IPS DF 4.7 (cell line): ENCODE results near the gene GCH1.
"Not testable (repeated sequence)": the region's sequence is repeated elsewhere in the genome, so short reads cannot be mapped to it uniquely, and the experiment has no call there.

ENCODE experiments used
- DNase-seq: peaks from one replicate; pipeline ENCODE4 v3.0.0-alpha.2; 2013; ENCODE audit warnings: low spot score; ENCODE audit errors: extremely low read depth

The GCH1 gene

GRCh38 chr14:54870154-54871090 is 32.2 kb downstream of the GCH1 start:
- not testable (repeated sequence) for DNase-seq

DNA sequence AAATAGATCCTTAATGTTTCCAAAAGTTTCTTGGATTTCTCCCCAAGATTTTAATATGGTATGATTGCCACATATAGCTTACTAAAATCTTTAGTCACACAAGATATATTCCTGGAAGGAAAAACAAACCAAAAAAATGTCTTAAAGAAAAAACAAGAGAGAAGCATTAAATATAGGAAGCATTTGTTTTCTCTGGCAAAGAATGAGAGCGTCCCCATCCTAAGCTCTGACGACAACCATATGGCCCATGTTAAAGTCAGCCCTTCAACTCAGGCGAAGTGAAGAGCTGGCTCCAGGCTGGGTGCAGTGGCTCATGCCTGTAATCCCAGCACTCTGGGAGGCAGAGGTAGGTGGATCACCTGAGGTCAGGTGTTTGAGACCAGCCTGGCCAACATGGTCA is 35.6 kb downstream of the GCH1 start:
- DNase-seq = no peak

- no peak for DNase-seq
These were observed 36.0 kb downstream of the GCH1 start for GRCh38 chr14:54866588-54866987.

GRCh38 chr14:54864526-54864925 is 38.1 kb downstream of the GCH1 start:
- DNase-seq = no peak

DNA sequence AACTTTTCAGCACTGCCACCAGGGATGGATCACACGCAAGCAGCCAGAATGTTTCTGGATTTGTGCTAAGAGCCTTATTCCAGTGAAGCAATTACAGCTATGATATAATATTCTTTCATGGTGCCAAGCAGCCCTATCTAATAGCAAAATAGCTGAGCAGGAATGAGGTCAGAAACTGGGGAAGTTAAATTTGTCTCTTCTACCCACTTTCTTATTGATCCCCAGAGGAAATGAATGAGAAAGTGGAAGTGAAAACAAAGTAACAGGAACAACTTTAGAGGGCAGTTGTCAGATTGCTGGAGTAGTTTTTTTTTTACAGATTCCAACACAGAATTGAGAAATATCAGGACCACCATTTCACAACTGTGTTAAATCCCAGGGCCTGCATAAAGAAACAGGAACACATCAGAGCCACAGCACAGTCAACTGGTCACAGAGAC is 44.8 kb downstream of the GCH1 start:
- no peak for DNase-seq

GRCh38 chr14:54856152-54856551 is 46.5 kb downstream of the GCH1 start:
- no peak for DNase-seq

- DNase-seq = peak; percentile 30
These were observed 48.4 kb downstream of the GCH1 start for GRCh38 chr14:54854181-54854580.

GRCh38 chr14:54853339-54853738 is 49.3 kb downstream of the GCH1 start:
- no peak for DNase-seq

GRCh38 chr14:54852215-54852614 is 50.4 kb downstream of the GCH1 start:
- DNase-seq = no peak

GRCh38 chr14:54848910-54849309 is 53.7 kb downstream of the GCH1 start:
- no peak for DNase-seq

DNA sequence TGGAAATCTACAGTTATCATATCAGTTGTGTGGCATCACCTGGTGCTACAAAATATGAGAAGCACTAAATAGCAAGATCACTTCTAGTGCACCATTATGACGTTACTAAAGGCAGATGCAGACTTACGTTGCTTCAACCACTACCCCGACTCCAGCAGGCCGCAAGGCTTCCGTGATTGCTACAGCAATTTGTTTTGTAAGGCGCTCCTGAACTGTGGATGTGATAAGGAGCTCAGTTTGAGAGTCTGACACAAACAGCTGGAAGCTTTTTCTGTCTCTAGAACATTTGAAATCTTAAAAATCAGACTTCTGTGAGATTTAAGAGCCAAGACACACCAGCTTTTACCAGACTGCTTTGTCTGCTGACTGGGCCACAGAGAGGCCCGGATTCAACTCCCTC is 57.0 kb downstream of the GCH1 start:
- DNase-seq = no peak

GRCh38 chr14:54844479-54844878 is 58.1 kb downstream of the GCH1 start:
- no peak for DNase-seq

- no peak for DNase-seq
These were observed 61.8 kb downstream of the GCH1 start for GRCh38 chr14:54840798-54841197.

DNA sequence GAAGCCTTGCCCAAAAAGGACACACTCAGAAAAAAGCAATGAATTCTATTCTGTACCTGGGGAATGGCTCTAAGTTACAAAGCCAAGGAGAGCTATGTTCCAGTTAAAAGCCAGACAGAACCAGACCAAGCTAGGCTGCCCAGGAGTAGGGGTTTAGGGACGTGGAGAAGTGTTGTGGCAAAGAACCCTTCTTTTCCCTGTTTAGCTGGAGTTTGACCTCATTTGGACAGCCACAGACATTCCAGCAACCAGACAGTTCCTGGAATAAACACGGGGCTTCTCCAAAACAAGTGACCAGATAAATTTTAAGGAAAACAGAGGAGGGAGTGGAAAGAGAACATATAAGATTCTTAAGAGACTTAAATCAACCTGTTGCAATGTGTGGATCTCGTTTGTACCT is 62.3 kb downstream of the GCH1 start:
- no peak for DNase-seq

GRCh38 chr14:54839701-54840119 is 62.9 kb downstream of the GCH1 start:
- DNase-seq = no peak

DNA sequence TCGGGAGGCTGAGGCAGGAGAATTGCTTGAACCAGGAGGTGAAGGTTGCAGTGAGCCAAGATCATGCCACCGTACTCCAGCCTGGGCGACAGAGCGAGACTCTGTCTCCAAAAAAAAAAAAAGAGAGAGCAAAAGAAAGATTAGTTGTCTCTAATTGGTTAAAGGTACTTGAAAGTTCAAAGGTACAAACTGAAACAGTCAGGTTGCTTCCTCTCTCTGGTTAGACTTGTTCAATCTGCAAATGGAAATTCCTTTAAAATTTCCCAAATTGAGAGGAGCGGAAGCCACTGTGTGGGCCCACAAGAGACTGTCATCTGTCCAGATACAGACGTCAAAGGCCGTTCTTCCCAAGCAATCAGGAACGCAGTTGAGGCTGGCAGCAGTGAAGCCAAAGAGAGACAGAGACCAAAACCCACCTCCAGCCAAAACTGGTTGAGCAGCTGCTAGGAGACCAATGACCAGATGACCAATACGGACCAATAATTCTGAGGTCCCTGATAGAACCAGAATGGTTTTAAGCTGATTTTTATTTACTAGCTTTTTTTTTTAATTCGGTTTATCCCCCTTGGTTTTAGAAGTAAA is 63.6 kb downstream of the GCH1 start:
- DNase-seq = no peak

- DNase-seq = no peak
These were observed 65.0 kb downstream of the GCH1 start for GRCh38 chr14:54837508-54838149.

GRCh38 chr14:54836231-54836630 is 66.4 kb downstream of the GCH1 start:
- DNase-seq = no peak

- DNase-seq = no peak
These were observed 67.9 kb downstream of the GCH1 start for GRCh38 chr14:54834727-54835126.

- no peak for DNase-seq
These were observed 68.5 kb downstream of the GCH1 start for GRCh38 chr14:54834081-54834480.

- DNase-seq = no peak
These were observed 72.0 kb downstream of the GCH1 start for GRCh38 chr14:54830650-54831049.

DNA sequence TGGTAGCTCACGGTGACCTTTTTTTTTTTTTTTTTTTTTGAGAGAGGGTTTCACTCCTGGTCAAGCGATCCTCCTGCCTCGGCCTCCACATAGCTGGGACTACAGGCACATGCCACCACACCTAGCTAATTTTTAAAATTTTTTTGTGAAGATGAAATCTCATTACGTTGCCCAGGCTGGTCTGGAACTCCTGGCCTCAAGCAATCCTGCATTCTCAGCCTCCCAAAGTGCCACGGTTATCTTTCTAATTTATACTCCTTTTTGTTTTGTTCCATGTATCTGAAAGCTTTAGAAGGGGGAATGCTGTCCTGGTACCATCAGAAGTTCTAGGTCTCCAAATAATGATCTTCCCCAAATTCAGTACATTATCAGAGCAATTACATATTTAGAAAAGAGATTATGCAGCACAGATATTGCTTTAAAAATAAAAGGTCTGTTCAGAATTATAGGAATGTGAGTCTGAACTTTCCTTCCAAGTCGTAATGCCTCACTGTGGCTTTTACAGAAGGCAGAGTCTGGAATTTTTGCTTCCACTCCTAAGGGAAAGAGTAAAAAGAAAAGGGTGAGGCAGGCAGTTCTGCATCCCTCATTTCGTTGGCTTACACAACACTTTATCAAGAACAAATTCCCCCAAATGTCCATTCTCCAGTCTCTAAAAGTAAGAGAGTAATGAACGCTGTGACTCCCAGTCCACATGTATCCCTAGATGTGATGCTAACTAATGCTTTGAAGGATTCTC is 73.0 kb downstream of the GCH1 start:
- DNase-seq = no peak
